HG03342 (cell line): ENCODE data around the gene VMA21.

ENCODE experiments used
- ATAC-seq: cut with Tn5 transposase; IDR thresholded peaks from one replicate; pipeline ENCODE4 v1.9.1; 2021; ENCODE audit warnings: mild to moderate bottlenecking, moderate library complexity; ENCODE audit not compliant: unreplicated experiment

The VMA21 gene

GRCh38 chrX:151396825-151397740, at the start of gene VMA21:
TSS of gene VMA21 (plus strand) at chrX:151397206. CDS start at chrX:151397309, 103 bp downstream.
- peak; percentile 80 for ATAC-seq

GRCh38 chrX:151359341-151359740, 37.7 kb upstream of the VMA21 start:
- ATAC-seq: no peak

- peak; percentile 85 for ATAC-seq
Observed at GRCh38 chrX:151359931-151360871, 36.8 kb upstream of the VMA21 start.

- no peak for ATAC-seq
Observed at GRCh38 chrX:151363316-151363715, 33.7 kb upstream of the VMA21 start.

GRCh38 chrX:151365579-151365978, 31.4 kb upstream of the VMA21 start:
- no peak for ATAC-seq

GRCh38 chrX:151370906-151371305, 26.1 kb upstream of the VMA21 start:
- no peak for ATAC-seq

- no peak for ATAC-seq
Observed at GRCh38 chrX:151384807-151385206, 12.2 kb upstream of the VMA21 start.

- ATAC-seq: no peak
Observed at GRCh38 chrX:151386838-151387459, 10.1 kb upstream of the VMA21 start.

GRCh38 chrX:151391722-151392121, 5.3 kb upstream of the VMA21 start:
- no peak for ATAC-seq

- ATAC-seq: peak; percentile 41
Observed at GRCh38 chrX:151393514-151393913, 3.5 kb upstream of the VMA21 start.

- peak; percentile 15 for ATAC-seq
Observed at GRCh38 chrX:151396042-151396824, 773 bp upstream of the VMA21 start.

GRCh38 chrX:151397741-151398070, 700 bp downstream of the VMA21 start:
- no peak for ATAC-seq

GRCh38 chrX:151398346-151398745, 1.3 kb downstream of the VMA21 start:
- ATAC-seq: no peak

- ATAC-seq: no peak
Observed at GRCh38 chrX:151402719-151403390, 5.8 kb downstream of the VMA21 start.

- ATAC-seq: no peak
Observed at GRCh38 chrX:151416579-151416978, 19.6 kb downstream of the VMA21 start.

- no peak for ATAC-seq
Observed at GRCh38 chrX:151419782-151420181, 22.8 kb downstream of the VMA21 start.

GRCh38 chrX:151424505-151424904, 27.5 kb downstream of the VMA21 start:
- no peak for ATAC-seq

GRCh38 chrX:151448509-151448908, 51.5 kb downstream of the VMA21 start:
- ATAC-seq: no peak

- ATAC-seq: no peak
Observed at GRCh38 chrX:151458824-151459223, 61.8 kb downstream of the VMA21 start.
